ENCODE results near the gene PCDH9.

The PCDH9 gene

DNA sequence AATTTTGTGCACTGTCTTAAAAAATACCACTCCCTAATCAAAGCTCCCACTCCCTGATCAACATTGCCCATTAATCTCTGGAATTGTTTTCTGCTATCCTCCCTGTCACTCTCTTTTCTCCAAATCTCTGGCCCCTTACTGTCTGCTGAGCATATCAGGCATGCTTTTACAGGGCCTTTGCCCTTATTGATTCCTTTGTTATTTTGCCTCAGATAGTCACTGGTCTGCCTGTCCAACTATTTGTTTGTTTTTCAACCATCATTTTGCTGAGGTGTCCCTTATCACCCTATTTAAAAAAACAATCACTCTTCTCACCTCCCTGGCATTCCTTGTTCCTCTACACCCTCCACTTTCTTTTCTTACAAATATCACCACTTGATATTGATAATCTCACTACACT is 153.0 kb downstream of the PCDH9 start:
- DNase-seq: no peak

DNA sequence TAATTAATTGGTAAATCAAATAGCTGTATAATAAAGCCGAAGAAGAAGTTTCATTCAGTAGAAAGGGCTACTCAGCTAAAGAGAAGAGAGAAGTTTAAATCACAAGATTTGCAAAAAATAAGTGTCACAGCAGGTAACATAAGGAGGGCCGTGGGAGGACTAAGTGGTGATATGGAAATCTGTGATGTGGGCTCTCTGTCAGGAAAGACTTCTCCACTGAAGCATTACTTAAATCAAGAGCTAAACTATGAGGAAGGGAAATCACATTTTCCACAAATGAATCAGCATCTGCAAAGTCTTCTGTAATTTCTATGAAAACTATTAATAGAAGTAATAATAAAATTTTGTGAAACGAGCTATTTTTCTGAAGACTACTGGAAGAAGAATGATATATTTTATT is 153.8 kb downstream of the PCDH9 start:
- DNase-seq: no peak

DNA sequence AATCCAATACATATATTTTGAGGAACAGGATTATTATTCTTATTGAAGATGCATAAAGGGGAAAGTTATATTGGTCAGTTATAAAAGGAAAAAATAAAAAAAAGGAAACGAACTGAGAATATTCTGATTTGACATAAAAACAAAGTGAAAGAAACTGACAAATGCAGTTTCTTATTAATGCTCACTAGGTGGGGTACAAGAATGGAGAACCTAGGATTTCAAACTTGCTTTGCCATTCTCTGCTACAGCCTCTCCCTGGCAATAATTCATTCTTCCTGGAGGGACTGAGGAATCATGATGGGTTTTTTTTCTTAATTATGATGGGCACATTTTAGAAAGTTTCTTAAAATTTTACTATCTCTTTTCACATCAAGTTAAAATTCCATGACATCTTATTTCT is 154.9 kb downstream of the PCDH9 start:
- DNase-seq: no peak

- DNase-seq: no peak
Measured at GRCh38 chr13:67071918-67072598, 158.1 kb downstream of the PCDH9 start.

GRCh38 chr13:67070306-67070705 is 159.8 kb downstream of the PCDH9 start:
- DNase-seq: no peak

GRCh38 chr13:67069117-67069767 is 160.9 kb downstream of the PCDH9 start:
- no peak for DNase-seq

DNA sequence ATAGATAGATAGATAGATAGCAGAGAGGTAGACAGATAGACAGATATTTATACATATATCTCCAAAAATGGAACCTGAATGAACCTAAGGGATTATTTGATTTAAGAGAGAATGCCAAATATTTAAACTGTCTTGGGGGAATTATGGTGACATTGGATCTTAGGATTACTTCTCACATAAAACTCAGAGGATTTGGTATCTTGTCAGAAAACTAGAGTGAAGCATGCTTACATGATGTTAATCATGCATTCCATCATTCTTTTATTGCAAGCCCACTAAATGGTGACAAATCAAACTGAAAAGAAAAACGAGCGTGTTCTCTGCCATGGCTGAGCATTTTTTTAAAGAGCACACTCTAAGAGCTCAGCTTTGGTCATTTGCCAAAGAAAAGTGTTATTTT is 165.2 kb downstream of the PCDH9 start:
- no peak for DNase-seq

GRCh38 chr13:67063036-67063435 is 167.1 kb downstream of the PCDH9 start:
- DNase-seq: no peak

GRCh38 chr13:67062160-67062559 is 168.0 kb downstream of the PCDH9 start:
- DNase-seq: no peak

DNA sequence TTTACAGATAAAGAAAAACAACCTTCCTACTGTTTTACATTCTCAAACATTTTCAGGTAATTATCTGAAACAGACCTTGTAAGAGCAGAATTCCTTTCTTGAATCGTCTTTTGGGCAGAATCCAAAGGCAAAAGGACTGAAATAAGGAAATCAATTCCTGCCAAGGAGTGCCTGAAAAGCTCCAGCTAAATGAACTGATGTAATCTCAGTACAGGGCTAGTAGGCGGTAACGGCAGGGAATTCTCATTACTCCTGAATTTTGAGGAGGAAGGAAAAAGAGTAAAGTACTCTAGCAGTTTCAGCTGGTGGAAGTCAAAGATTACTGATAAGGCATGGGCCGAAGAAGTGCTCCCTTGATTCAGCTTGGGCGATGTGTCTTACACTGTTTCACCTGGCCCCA is 168.4 kb downstream of the PCDH9 start:
- no peak for DNase-seq

DNA sequence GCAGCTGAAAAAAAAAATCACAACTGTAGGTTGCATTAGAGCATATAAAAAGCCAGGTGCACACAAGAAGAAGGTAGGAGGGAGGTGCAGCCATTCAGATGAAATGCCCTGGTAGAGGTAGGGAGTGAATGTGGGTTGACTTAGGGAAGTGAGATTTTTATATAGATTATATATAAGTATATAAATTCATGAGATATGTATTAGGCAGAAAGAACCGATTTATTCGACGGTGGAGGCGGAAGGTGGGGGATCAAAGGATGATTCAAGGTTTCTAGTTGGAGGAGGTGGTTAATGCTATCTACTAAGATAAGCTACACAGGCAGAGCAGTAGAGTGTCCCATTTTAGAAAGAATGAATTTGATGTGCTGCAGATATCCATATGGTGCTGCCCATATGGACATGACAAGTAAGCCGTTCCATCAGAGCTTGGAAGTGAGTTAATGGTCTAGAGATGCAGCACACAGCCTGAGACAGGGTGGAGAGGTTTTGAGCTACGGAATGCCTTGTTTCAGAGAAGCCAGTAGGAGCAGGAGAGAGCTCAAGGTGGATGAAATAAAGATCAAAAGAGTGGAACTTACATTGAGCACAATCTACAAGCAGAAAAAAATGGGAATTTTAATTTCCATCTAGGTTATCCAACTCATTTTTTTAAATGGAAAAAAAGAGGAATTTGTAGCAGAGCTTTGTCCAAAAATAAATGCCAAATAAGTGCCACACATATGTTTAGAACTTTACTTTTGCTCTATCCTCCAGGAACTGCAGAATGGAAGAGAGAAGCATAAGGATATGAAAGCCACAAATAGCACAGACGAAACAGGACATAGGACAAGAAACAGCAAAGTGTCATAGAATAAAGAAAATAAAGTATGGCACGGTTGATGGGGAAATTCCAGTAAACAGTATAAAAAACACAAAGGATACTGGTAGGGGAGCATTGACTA is 177.3 kb downstream of the PCDH9 start:
- DNase-seq: no peak

- DNase-seq: no peak
Measured at GRCh38 chr13:67049744-67050143, 180.4 kb downstream of the PCDH9 start.

DNA sequence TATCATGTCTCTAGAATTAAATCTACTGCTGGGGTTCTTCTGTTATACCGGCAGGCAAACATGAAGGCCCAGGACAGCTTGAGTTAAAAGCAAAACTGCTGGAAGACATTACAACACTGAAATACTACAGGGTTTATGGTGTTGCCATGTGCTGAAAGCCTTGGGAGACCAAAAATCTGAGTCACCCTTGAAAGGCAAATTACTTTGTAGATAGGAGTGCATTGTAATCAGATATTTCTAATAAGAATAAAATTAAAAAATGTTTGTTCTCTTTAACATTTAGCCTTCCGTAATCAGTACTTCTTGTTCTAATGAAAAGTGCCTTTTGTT is 181.3 kb downstream of the PCDH9 start:
- DNase-seq: no peak

DNA sequence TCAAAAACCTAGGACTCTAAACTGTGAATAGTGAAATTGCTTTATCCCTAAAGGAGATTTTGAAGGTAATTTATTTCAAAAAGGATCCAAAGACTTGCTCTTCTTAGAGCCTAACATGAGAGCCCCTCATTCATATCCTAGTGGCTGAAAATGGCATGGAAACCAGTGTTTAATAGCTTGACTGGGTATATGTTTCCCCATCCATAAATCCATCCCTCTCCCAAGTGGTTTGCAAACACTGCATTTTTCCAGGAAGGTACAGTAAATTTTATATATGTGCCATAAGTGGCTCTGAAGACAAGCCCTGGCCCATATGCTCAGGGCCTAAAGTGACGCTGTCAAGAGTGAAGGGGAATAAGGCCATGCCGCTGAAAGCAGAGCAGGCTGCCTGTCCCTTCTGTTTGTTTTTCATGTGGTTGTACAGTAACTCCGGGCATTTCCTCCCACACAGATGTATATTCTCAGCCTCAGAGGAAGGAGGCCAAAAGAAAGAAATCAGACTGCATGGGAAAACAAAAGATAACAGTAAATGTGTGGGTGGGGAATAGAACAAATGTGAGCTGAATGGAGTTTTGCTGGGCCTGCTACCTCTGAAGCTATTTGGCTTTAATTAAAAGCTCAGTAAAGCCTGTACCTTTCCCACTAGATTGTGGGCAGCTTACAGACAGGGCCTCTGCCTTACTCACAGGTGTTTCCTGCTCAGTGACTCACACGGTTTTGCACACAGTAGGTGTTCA is 181.9 kb downstream of the PCDH9 start:
- DNase-seq: no peak

DNA sequence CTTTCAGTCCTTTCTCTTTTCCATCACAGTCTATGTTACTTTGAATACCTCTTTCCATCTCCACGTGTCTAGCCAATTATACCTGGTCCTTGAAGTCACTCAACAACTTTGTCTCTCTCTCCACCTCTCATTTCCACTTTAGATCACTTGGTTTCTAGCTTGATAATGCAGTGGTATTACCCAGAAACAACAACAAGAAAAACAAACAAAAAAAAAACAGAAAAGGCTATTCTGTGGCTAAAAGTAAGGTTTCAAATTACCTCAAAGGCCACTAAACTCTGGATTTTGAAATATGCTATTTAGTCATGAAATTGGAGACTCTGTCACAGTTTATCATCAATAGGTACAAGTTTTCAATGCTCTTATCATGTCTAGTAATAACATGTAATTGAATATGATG is 184.8 kb downstream of the PCDH9 start:
- no peak for DNase-seq

DNA sequence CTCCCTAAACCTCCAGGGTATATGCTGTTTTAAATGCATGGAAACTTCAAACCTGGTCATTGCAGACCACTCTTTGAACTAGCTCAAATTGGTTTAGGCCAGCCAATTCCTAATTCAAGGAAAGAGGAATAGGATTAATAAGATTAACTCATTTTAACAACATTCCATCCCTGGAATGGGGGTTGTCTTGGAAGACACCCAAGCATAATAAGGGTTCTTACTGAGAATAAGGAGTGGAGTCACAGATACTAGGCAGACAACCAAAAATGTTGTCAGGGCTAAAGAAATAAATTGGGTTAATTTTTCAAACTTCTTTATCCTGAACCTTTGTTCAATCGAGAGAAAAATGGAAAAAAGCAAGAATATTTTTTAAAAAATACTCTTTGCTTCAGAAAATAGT is 186.2 kb downstream of the PCDH9 start:
- no peak for DNase-seq

DNA sequence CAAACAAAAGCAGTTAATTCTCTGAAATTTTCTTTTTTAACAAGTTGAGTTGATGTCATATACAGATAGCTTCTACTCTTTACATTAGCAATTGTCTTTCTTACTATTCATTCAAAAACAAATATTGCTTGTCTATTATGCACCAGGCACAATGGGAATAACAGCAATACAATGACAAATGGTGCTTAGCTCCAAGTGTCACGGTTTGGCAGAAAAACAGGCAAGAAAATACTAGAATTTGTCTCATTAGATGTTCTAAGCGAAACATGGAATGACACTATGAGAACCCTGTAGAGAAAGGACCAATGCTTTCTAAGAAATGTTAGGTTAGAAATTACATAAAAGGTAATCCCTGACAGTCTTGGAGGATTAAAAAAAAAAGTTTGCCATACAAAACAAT is 187.6 kb downstream of the PCDH9 start:
- DNase-seq: no peak

GRCh38 chr13:67036699-67037457 is 193.3 kb downstream of the PCDH9 start:
- no peak for DNase-seq

DNA sequence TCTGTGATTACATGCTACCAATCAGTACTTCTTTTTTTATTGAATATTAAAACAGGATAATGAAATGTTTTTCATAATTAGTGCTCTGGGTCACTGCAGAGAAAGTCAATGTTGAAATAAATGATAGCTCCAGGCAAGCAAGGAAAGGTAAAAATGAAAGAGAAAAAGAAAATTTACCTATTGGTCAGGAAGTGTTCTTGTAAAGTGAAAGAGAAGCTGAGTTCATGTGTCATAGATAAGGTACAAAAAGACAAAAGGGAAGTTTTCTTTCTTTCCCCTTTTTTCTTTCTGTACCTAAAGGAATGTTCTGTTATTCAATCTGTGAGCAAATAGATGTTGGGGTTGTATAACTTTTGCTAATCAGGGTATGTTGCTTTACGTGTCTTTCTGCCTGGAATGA is 197.0 kb downstream of the PCDH9 start:
- DNase-seq: no peak

DNA sequence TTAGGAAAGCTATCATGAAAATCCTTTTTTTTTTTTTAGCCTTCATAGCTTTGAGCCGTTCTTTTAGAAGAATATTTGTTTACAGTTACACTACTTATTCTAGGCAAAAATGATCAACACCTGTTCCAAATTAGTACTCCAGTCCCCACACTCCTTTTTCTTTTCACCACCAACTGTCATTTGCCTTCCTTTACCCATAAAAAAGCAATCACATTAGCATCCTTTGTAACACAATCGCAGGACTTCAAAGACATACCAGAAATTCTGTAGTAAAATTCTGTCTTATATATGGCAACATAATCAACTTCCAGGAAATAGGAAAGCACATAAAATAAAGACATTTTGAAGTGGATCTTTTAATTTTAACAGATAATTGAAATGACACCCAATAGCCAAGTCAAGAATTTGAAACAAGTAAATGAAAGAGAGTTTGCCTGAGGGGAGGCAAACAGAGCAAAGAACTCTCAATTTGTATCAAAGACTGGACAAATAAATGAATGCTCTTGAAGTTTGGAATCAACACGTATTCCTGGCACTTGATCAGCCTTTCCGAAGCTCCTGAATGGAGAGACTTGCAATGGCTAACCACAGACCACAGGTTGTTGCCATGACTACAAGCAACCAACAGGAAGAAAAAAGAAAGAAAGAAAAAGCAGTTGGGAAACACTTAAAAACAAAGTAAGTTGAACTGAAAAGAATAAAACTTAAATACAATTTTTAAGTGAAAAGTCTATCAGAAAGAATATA is 206.8 kb downstream of the PCDH9 start:
- DNase-seq: no peak

DNA sequence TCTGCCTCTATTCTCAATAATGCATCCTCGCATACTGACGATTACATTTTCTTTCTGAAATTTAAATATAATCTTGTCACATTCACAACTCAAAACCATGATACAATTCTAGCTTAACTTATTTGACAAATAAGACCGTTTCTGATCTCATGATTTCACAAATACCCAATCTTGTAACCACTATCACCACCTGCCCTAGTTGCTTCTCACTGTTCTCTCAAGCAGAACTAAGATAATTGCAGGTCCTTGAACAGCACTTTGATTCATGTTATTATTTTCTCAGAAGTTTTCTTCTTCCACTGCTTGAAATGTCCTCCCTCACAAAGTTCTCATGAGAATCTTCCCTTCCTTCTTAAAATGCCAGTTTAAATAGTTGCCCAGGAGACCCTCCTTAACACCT is 211.4 kb downstream of the PCDH9 start:
- no peak for DNase-seq

DNA sequence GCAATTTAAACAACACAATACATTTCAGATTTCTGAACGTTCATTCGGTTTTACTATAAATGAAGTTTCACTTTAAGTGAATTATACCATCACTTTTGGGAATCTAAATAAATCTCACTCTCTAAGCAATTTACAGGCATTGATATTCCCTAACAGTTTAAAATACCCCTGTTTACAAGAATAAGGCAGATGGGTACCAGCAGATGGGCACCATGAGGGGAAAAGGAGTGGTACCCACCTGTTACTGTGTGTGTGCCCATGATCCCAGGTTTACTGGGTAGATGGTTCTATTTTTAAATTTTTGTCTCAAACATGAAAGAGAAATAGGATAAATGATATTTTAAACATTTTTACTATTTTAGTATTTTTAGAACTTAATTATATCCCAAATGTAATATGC is 212.9 kb downstream of the PCDH9 start:
- no peak for DNase-seq
